Mucosa of descending colon (tissue), 3 donors: ENCODE results near the gene ZBTB34. TPM values are rescaled to one million over a fixed set of nuclear protein-coding genes. Genes with fewer than 3 reads are reported as not detected.

ENCODE experiments used
- ATAC-seq: fragments of 200-7000 bp; cut with Tn5 transposase; one replicate; pipeline ENCODE4 v1.9.1; 2020; ENCODE audit warnings: mild to moderate bottlenecking, moderate library complexity
- DNase-seq, 3 donors: peaks; one replicate each; pipeline ENCODE4 v3.0.0-alpha.2; 2020
- H3K36me3 ChIP-seq: fragments of 200-600 bp; one replicate; pipeline ENCODE4 v1.8.0; 2021; ENCODE audit warnings: low read depth, mild to moderate bottlenecking
- H3K4me1 ChIP-seq: fragments of 200-600 bp; one replicate; pipeline ENCODE4 v1.8.0; 2021; ENCODE audit warnings: low read depth, mild to moderate bottlenecking
- H3K4me3 ChIP-seq: fragments of 200-600 bp; one replicate; pipeline ENCODE4 v1.8.0; 2021; ENCODE audit warnings: mild to moderate bottlenecking
- H3K9me3 ChIP-seq: fragments of 200-600 bp; one replicate; pipeline ENCODE4 v1.8.0; 2021; ENCODE audit warnings: mild to moderate bottlenecking
- intact Hi-C, 2 donors: fragments of 100-400 bp; cut with DNase I in 1 of 2; cut with micrococcal nuclease in 1 of 2; formaldehyde crosslinking; loops; one replicate each; pipeline versions ENCODE4 v1.11.0 to v1.11.1; 2022; cut with DNase I, micrococcal nuclease
- total RNA-seq, 3 donors: library from RNA; stranded (reverse); fragmentation: NEBNext Ultra II Directional in 2 of 3; extraction: Animal tissue kit (Norgen Biotek cat#: 25700) in 2 of 3; gene quantifications; one replicate each; pipeline versions ENCODE4 v1.2.1 to v1.2.4, GENCODE V29; 2021 to 2023
- TF ChIP-seq, protein P1 (sequence below): fragments of 200-600 bp; IDR thresholded peaks from one replicate; pipeline ENCODE4 v1.8.0; 2022; ENCODE audit warnings: antibody characterized with exemption, mild to moderate bottlenecking
- donor health status: DM: no; HTN: no; CAD: no; lungs with moderate emphysema.
- donor health status: DM: no; HTN: no; CAD: no.
- donor health status: DM: no; HTN: yes; CAD: no.

The ZBTB34 gene
- total RNA-seq, 3 donors from 2014 or later: 7.7 to 12.3 (median 10.0) TPM

DNA sequence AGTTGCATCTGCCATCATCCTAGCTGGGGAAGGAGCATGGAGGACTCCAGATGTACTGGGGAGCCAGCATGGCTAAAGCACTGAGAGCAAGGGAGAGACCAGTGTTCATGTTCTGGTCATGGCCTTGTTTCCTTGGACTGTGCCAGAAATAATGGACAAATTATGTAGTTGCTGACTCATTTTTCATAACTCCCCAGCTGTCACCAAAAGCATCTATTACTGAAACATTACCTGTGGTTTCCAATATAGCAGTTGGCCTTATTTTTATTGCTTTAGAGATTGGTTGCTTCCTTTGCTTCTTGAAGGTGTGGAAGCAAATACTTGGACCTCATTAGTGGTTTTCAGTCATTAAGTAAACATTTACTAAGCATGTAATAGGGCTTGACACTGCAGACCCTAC lies 65.4 kb downstream of the ZBTB34 start:
- intact Hi-C loops: no loop called here
- no peak for DNase-seq
- ATAC-seq: no peak

DNA sequence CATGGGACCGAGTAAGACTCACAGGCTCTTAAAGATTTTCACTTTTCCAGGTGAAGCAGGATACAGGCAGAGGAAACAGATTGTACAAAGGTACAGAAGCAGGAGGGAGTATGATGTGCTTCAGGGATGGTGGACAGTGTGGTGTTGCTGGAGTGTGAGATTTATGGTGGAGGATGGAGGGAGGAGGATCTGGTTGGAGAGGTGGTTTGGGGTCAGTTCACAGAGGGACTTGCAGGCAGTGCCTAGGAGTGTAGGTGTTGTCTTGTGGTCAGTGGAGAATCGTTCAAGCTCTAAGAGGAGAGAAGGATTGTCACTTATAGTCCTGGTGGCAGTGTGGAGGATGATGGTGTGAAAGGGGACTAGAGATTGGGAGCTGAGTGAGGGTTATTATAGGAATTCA lies 65.9 kb downstream of the ZBTB34 start:
- TF ChIP-seq, protein P1, sequence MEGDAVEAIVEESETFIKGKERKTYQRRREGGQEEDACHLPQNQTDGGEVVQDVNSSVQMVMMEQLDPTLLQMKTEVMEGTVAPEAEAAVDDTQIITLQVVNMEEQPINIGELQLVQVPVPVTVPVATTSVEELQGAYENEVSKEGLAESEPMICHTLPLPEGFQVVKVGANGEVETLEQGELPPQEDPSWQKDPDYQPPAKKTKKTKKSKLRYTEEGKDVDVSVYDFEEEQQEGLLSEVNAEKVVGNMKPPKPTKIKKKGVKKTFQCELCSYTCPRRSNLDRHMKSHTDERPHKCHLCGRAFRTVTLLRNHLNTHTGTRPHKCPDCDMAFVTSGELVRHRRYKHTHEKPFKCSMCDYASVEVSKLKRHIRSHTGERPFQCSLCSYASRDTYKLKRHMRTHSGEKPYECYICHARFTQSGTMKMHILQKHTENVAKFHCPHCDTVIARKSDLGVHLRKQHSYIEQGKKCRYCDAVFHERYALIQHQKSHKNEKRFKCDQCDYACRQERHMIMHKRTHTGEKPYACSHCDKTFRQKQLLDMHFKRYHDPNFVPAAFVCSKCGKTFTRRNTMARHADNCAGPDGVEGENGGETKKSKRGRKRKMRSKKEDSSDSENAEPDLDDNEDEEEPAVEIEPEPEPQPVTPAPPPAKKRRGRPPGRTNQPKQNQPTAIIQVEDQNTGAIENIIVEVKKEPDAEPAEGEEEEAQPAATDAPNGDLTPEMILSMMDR: no peak
- no peaks in the 10 kb centered on the region for H3K36me3 ChIP-seq
- no peak for ATAC-seq
- intact Hi-C loops: no loop called here
- no peak for DNase-seq
- H3K4me3 ChIP-seq: no peak overlapping the region
- H3K9me3 ChIP-seq: no peaks in the 10 kb centered on the region
- H3K4me1 ChIP-seq: no peaks in the 10 kb centered on the region

More for the DNA sequence above, 65.4 kb downstream of the ZBTB34 start:
- no peaks in the 10 kb centered on the region for H3K9me3 ChIP-seq
- no peak overlapping the region for H3K4me3 ChIP-seq
- H3K4me1 ChIP-seq: no peaks in the 10 kb centered on the region
- no peaks in the 10 kb centered on the region for H3K36me3 ChIP-seq
- TF ChIP-seq, protein P1: no peak

DNA sequence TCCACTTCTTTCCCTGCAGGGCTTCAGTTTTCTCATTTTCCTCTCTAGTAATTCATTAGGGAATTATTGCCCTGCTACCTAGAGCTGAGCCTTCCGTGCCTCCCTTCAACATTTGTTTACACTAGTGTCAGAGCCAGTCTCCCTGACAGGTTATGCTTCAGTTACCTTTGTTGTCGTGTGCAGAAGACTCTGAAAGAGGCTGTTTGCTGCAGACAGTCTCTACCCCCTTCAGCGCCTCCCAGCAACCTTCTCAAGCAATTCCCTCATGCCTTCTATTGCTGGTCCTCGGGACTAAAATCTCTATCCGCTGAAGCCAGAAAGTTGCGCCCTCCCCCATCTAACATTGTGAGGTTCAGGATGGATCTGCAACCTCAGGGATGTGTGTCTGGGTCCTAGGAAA lies 67.0 kb downstream of the ZBTB34 start:
- intact Hi-C loops: no loop called here
- ATAC-seq (no peak), DNase-seq (no peak)
- TF ChIP-seq, protein P1: no peak
- no peak overlapping the region for H3K4me3 ChIP-seq
- no peaks in the 10 kb centered on the region for H3K36me3 ChIP-seq
- no peaks in the 10 kb centered on the region for H3K9me3 ChIP-seq
- H3K4me1 ChIP-seq: no peaks in the 10 kb centered on the region

DNA sequence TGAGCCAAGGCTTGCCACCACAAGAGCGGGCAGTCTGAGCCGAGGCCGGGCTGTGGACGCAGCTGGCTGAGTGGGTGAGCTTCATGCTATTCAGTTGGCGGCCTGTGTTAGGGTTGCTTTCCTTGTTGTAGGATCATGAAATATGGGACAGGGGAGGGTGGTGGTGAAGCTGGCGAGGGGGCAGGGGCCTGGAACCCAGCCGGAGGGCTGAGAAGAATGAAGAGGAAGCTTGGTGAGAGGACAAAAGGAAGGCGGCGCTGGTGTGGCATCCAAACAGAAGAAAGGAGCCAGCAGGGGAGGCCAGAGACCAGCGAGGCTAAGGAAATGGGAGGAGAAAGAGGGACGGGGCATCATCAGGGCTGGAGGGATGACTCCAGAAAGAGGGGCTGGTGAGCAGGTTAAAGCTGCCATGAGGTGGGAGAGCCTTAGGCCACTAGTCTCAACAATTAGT lies 72.5 kb downstream of the ZBTB34 start:
- no peaks in the 10 kb centered on the region for H3K9me3 ChIP-seq
- no peaks in the 10 kb centered on the region for H3K36me3 ChIP-seq
- DNase-seq (no peak), ATAC-seq (no peak)
- intact Hi-C loops: no loop called here
- TF ChIP-seq, protein P1: no peak
- no peaks in the 10 kb centered on the region for H3K4me1 ChIP-seq
- no peak overlapping the region for H3K4me3 ChIP-seq

DNA sequence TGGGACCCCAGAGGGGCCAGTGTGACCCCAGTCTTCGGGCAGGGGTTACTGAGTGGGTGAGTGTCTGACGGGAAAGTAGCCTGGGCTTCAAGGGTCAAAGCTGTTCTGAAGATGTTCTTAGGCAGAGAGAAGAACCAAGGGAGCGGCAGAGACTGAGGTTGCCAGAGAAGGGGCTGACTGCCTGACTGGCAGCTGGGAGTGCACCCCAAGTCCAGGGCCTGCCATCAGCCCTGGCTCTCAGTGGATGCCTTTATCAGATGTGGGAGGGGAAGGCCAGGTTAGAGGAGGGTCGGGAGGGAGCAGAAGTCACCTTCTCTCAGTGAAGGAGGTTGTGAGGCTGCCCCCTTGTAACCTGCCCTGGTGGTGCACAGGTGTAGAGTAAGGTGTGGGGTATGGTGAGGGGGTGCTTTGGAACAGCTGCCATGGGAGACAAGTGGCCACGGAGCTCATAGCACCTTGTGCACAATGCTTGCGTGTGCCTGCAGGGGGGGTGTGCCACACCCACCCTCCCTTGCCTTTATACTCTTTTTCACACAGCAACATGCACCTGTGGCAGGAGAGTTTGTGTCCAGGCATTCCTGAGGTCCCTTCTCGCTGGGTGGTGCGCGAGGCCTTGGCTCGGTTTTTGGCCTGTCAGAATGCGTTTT lies 73.0 kb downstream of the ZBTB34 start:
- TF ChIP-seq, protein P1: no peak
- intact Hi-C loops: no loop called here
- ATAC-seq: no peak
- no peaks in the 10 kb centered on the region for H3K4me1 ChIP-seq
- no peak for DNase-seq
- H3K4me3 ChIP-seq: no peak overlapping the region
- H3K36me3 ChIP-seq: no peaks in the 10 kb centered on the region
- H3K9me3 ChIP-seq: no peaks in the 10 kb centered on the region

DNA sequence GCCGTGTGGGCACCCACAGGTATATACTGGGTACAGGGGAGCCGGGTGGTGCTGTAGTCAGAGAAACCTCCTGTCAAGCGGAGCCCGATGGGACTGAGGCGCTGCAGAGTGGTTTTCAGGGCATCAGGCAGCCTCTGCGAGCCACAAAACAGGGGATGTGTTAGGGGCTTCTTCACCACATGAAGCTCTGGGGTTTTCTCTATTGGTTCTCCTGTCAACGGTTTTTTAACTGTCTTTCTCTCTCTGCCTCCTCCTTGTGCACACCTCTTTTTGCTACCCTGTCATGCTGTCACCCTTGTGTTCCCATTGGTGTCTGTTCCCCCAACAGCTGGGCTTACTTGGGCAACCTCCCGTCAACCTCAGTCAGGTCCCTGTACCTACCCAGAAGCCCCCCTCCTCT lies 74.0 kb downstream of the ZBTB34 start:
- no peaks in the 10 kb centered on the region for H3K4me1 ChIP-seq
- H3K36me3 ChIP-seq: no peaks in the 10 kb centered on the region
- DNase-seq (no peak), ATAC-seq (no peak)
- intact Hi-C loops: no loop called here
- H3K4me3 ChIP-seq: no peak overlapping the region
- no peaks in the 10 kb centered on the region for H3K9me3 ChIP-seq
- TF ChIP-seq, protein P1: no peak
